HG02759 (cell line): ENCODE measurements around the gene DGKB.

Experiments
- ATAC-seq: cut with Tn5 transposase; IDR thresholded peaks from one replicate; pipeline ENCODE4 v1.9.1; 2021; ENCODE audit warnings: mild to moderate bottlenecking, moderate library complexity; ENCODE audit not compliant: unreplicated experiment

Gene DGKB

GRCh38 chr7:14407246-14408015 is 495.1 kb downstream of the DGKB start:
- ATAC-seq = no peak

GRCh38 chr7:14403587-14403986 is 499.0 kb downstream of the DGKB start:
- no peak for ATAC-seq

- ATAC-seq = no peak
Observed at GRCh38 chr7:14400271-14400670, 502.3 kb downstream of the DGKB start.

GRCh38 chr7:14398526-14398925 is 504.0 kb downstream of the DGKB start:
- no peak for ATAC-seq

- no peak for ATAC-seq
Observed at GRCh38 chr7:14395860-14396259, 506.7 kb downstream of the DGKB start.

- ATAC-seq = no peak
Observed at GRCh38 chr7:14394786-14395185, 507.8 kb downstream of the DGKB start.

GRCh38 chr7:14389595-14389994 is 513.0 kb downstream of the DGKB start:
- no peak for ATAC-seq

GRCh38 chr7:14389181-14389591 is 513.4 kb downstream of the DGKB start:
- no peak for ATAC-seq

GRCh38 chr7:14385074-14385473 is 517.5 kb downstream of the DGKB start:
- ATAC-seq = no peak

GRCh38 chr7:14381936-14382335 is 520.6 kb downstream of the DGKB start:
- no peak for ATAC-seq

GRCh38 chr7:14381306-14381705 is 521.2 kb downstream of the DGKB start:
- ATAC-seq = no peak

GRCh38 chr7:14380881-14381280 is 521.7 kb downstream of the DGKB start:
- no peak for ATAC-seq

GRCh38 chr7:14377646-14378266 is 524.8 kb downstream of the DGKB start:
- ATAC-seq = no peak

- ATAC-seq = no peak
Observed at GRCh38 chr7:14376711-14377110, 525.8 kb downstream of the DGKB start.

- ATAC-seq = no peak
Observed at GRCh38 chr7:14375998-14376397, 526.6 kb downstream of the DGKB start.

- ATAC-seq = no peak
Observed at GRCh38 chr7:14374336-14374735, 528.2 kb downstream of the DGKB start.

- no peak for ATAC-seq
Observed at GRCh38 chr7:14368285-14368684, 534.3 kb downstream of the DGKB start.

- no peak for ATAC-seq
Observed at GRCh38 chr7:14351167-14351566, 551.4 kb downstream of the DGKB start.

- ATAC-seq = no peak
Observed at GRCh38 chr7:14341200-14341775, 561.3 kb downstream of the DGKB start.

- ATAC-seq = no peak
Observed at GRCh38 chr7:14340393-14341074, 562.0 kb downstream of the DGKB start.

- no peak for ATAC-seq
Observed at GRCh38 chr7:14339861-14340260, 562.7 kb downstream of the DGKB start.

GRCh38 chr7:14336256-14336655 is 566.3 kb downstream of the DGKB start:
- no peak for ATAC-seq
